GM19238 (cell line): Measurements from ENCODE around the gene ADAM10.
"Not testable (repeated sequence)": the region's sequence is repeated elsewhere in the genome, so short reads cannot be mapped to it uniquely, and the experiment has no call there.

Experiments
- DNase-seq: peaks from one replicate; pipeline ENCODE4 v3.0.0; 2011; ENCODE audit warnings: low spot score; ENCODE audit not compliant: insufficient read length

The ADAM10 gene

DNA sequence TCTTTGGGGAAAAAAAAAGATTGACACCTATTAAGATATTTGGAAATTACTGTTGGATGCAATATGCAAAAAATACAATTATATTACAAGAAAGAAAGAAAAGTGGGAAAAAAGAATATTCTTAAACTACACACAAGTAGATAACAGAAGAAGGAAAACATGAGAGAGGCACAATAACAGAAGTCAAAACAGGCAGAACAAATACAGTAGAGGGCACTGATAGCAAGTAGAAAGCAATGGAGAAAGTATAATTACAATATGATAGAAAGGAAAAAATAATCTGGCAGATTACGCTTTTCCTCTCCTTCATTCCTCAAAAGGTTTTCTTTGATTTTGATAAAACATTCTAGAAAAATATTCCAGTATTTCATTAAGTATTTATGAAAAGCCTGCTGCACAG, 72.1 kb downstream of the ADAM10 start:
- no peak for DNase-seq

DNA sequence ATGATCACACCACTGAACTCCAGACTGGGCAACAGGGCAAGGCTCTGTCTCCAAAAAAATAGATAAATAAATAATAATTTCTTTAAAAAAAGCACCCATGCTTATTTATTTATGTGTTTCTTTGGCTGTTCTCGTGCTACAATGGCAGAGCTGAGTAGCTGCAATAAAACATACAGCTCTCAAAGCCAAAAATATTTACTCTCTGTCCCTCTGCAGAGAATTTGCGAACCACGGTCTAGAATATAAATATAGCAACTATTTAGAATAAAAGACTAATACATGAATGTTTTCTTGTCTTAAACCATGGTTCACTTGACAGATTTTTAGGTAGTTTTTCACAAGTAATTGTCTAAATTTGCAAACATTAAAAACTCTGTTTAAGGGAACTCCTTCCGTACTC, 72.7 kb downstream of the ADAM10 start:
- DNase-seq = no peak

DNA sequence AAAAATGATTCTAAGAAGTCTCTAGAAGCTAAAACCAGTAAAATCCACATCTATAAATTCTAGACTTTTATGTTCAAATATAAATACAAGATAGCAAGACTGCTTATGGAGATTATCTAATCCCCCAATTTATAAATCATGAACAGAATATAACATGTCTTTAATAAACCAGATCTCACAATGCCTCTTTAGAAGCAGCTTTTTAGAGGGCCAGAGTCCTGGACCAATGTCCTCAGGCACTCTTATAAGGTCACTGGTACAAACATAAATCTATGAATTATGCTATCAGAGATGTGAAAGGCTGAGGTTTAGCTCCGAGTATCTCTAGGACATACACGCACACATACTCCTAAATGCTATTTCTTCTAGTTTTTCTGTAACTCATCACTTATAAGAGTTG, 78.3 kb downstream of the ADAM10 start:
- no peak for DNase-seq

GRCh38 chr15:58669108-58669507, 80.4 kb downstream of the ADAM10 start:
- no peak for DNase-seq

- DNase-seq = no peak
Measured at GRCh38 chr15:58666957-58667356, 82.5 kb downstream of the ADAM10 start.

DNA sequence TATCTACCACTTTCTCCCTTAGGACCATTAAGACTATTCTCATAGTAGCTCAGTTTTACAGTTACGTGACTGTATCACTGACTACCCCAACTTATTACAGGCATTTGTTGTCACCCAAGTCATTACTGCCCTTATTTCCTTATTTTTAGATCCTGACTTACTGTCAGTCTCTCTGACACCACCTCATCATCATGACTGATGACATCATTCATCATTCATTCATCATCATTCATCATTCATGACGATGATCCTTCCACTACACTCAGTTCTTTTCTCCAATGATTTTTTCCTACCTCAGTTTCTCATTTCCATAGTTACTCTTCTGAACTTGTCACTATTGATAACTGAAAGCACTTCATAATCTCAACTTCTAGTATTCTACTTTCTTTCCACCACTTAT, 83.8 kb downstream of the ADAM10 start:
- no peak for DNase-seq

- DNase-seq = no peak
Measured at GRCh38 chr15:58650102-58650501, 99.4 kb downstream of the ADAM10 start.

- no peak for DNase-seq
Measured at GRCh38 chr15:58649175-58649574, 100.3 kb downstream of the ADAM10 start.

DNA sequence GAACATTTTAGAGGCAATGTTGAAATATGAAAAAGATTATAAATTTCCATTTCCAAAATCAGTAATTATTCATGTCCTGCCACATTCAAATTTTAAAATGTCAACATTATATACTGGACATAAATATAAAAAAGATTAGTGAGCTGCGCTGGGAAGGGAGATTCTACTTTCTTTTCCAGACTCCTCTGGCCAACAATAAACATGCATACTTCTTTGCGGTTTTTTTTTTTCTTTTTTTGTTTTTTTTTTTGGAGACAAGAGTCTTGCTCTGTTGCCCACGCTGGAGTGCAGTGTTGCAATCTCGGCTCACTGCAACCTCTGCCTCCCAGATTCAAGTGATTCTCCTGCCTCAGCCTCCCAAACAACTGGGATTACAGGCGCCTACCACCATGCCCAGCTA, 105.5 kb downstream of the ADAM10 start:
- DNase-seq = no peak

GRCh38 chr15:58641660-58642059, 107.8 kb downstream of the ADAM10 start:
- no peak for DNase-seq

GRCh38 chr15:58639992-58640391, 109.5 kb downstream of the ADAM10 start:
- no peak for DNase-seq

GRCh38 chr15:58639002-58639756, 110.3 kb downstream of the ADAM10 start:
- no peak for DNase-seq

- no peak for DNase-seq
Measured at GRCh38 chr15:58632789-58633188, 116.7 kb downstream of the ADAM10 start.

DNA sequence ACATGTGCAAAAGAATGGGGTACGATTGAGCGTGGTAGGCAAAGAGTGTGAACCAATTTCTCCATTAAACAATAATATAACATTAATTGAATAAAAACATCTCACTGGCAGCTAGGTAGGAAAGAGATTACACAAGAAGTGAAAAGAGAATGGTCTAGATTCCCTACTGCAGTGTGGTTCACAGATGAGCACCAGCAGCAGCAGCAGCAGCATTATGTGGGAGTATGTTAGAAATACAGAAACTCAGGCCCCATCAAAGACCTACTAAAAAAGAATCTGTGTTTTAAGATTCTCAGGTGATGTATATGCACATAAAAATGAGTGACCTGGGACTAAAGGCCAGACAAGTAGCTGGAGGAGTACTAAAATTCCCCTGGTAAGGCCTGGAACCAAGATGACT, 118.2 kb downstream of the ADAM10 start:
- no peak for DNase-seq

GRCh38 chr15:58629625-58630024, 119.9 kb downstream of the ADAM10 start:
- no peak for DNase-seq

GRCh38 chr15:58628206-58628947, 121.1 kb downstream of the ADAM10 start:
- DNase-seq = no peak

- DNase-seq = no peak
Measured at GRCh38 chr15:58627701-58628100, 121.8 kb downstream of the ADAM10 start.

DNA sequence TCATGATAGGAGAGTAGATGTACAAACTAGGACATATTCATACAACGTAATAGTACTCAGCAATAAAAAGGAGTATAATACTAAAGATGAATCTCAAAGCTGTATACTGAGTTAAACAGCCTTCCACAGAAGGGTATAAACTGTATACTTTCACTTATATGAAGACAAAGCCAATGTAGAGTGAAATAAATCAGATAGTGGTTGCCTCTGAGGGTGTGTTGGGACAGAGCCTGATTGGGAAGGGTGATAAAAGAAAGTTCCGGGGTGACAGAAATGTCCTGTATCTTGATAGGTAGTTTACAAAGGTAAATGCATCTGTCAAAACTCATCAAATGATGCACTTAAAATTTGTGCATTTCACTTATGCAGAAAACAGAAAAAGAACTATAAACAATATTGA, 122.5 kb downstream of the ADAM10 start:
- no peak for DNase-seq

DNA sequence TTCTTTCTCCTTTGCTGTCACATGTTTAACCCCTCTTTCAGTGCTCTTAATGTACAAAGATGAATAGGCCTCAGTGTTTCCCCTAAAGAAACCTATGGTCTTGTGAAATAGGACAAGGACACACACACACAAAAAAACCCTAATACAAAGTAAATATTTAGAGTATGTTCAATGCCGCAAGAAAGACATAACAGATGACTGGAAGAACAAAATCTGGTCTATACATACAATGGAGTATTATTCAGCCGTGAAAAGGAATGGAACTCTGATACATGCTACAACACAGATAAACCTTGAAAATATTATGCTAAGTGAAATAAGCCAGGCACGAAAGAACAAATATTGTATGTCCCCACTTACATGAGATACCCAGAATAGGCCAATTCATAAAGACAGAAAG, 123.1 kb downstream of the ADAM10 start:
- DNase-seq = no peak

DNA sequence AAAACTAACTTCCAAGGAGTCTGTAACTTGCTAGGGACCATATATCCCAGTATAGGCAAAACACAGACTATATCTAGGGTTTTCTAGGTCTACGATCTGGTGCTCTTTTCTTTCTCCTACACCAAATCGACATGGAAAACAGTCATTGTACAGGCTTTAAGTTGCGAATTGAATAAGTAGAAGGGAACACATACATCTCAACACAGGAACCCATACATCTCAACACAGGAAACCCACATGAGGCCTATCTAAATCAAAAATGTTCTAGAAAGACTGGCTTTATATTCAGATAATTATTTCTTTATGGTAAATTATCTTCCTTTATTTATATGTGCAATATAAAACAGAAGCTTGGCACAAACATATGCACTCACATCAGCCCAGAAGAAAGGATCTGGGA, 126.6 kb downstream of the ADAM10 start:
- no peak for DNase-seq

DNA sequence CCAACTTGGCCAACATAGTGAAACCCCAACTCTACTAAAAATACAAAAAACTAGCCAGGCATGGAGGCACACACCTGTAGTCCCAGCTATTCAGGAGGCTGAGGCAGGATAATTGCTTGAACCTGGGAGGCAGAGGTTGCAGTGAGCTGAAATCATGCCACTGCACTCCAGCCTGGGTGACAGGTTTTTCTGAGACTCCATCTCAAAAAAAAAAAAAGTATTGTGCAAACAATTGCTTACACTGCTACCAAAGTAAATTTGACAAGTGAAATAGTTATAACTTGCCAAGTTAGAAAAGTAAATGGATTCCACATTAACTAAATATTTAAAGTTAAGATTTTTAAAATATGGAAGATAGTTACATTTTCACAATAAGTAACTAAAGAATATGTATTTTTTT, 129.2 kb downstream of the ADAM10 start:
- not testable (repeated sequence) for DNase-seq

GRCh38 chr15:58616171-58616570, 133.3 kb downstream of the ADAM10 start:
- DNase-seq = no peak
